HL-60 (cell line): ENCODE measurements around the gene AP3M1.
A peak's percentile ranks its signal among the peaks of the same experiment; 100 is the strongest.
"Not testable (repeated sequence)": the region's sequence is repeated elsewhere in the genome, so short reads cannot be mapped to it uniquely, and the experiment has no call there.

Source experiments
- DNase-seq, 2 experiments: peaks; one replicate each; pipeline ENCODE4 v3.0.0-alpha.2; 2010 to 2020; ENCODE audit warnings: low read depth in 1 of 2, low spot score in 1 of 2
- H3K27ac ChIP-seq: fragments of 250-450 bp; sonication (Bioruptor Pico); replicated peaks from 2 replicates; pipeline ENCODE4 v1.5.1; 2020; ENCODE audit warnings: mild to moderate bottlenecking, moderate library complexity
- H3K27me3 ChIP-seq: fragments of 250-450 bp; sonication (Bioruptor Pico); 2 replicates; pipeline ENCODE4 v1.5.1; 2021; ENCODE audit warnings: mild to moderate bottlenecking, moderate library complexity; ENCODE audit not compliant: insufficient read depth, poor library complexity, severe bottlenecking
- H3K4me3 ChIP-seq: replicated peaks from 2 replicates; pipeline ENCODE4 v1.5.1; 2011; ENCODE audit warnings: mild to moderate bottlenecking, control low read depth, low read length; ENCODE audit not compliant: insufficient read depth
- CTCF ChIP-seq: IDR thresholded peaks from one replicate; pipeline ENCODE4 v1.5.1; 2011; ENCODE audit warnings: low read length, control low read depth, inconsistent platforms; ENCODE audit not compliant: insufficient read depth
- GABPA ChIP-seq: IDR thresholded peaks from 2 replicates; pipeline ENCODE4 v1.6.1; 2012; ENCODE audit warnings: low read depth
- POLR2AphosphoS5 ChIP-seq: IDR thresholded peaks from 2 replicates; pipeline ENCODE4 v1.6.1; 2012; ENCODE audit warnings: low read depth
- REST ChIP-seq: IDR thresholded peaks from 2 replicates; pipeline ENCODE4 v1.6.1; 2012; ENCODE audit warnings: low read depth; ENCODE audit not compliant: insufficient replicate concordance
- SPI1 ChIP-seq: IDR thresholded peaks from 2 replicates; pipeline ENCODE4 v1.6.1; 2012; ENCODE audit warnings: low read depth, mild to moderate bottlenecking, borderline replicate concordance

Gene AP3M1

GRCh38 chr10:74153123-74153522 is 2.5 kb upstream of the AP3M1 start:
- peak overlapping the region; percentile 98 for H3K4me3 ChIP-seq
- TF ChIP-seq POLR2AphosphoS5: no peak
- peak overlapping the region; percentile 13; the same call in 1 of the 2 replicates for H3K27ac ChIP-seq
- H3K27me3 ChIP-seq: no peaks in the 10 kb centered on the region
- DNase-seq: no peak

- Histone ChIP-seq H3K27me3 (no peaks in the 10 kb centered on the region), H3K4me3 (peak overlapping the region; percentile 98), H3K27ac (peak overlapping the region; percentile 96)
- no peak for DNase-seq
- TF ChIP-seq GABPA (no peak), POLR2AphosphoS5 (no peak), CTCF (no peak), SPI1 (no peak), REST (no peak)
Observed at GRCh38 chr10:74151879-74152722, 1.5 kb upstream of the AP3M1 start.

GRCh38 chr10:74150990-74151878 is 606 bp upstream of the AP3M1 start, which contains the start of gene ADK:
Gene ADK, plus strand, starts transcription at chr10:74151221. Its CDS starts 58 bp downstream, at chr10:74151279.
- peak; percentile 69 for TF ChIP-seq POLR2AphosphoS5
- TF ChIP-seq SPI1: no peak
- peak; percentile 16 for TF ChIP-seq CTCF
- TF ChIP-seq REST: no peak
- no peak for TF ChIP-seq GABPA
- DNase-seq: peak; percentile 95 to 100
- Histone ChIP-seq H3K27ac (peak within 1 kb of the TSS; percentile 96), H3K27me3 (no peaks in the 10 kb centered on the region), H3K4me3 (peak within 1 kb of the TSS; percentile 98)

- not testable (repeated sequence) for DNase-seq, H3K4me3 ChIP-seq
Observed at GRCh38 chr10:74146980-74147379, 3.6 kb downstream of the AP3M1 start.

More at GRCh38 chr10:74146980-74147379, 3.6 kb downstream of the AP3M1 start:
- H3K27ac ChIP-seq, H3K27me3 ChIP-seq: not testable (repeated sequence)
